ENCODE measurements around the gene TTC7B.

TTC7B gene

DNA sequence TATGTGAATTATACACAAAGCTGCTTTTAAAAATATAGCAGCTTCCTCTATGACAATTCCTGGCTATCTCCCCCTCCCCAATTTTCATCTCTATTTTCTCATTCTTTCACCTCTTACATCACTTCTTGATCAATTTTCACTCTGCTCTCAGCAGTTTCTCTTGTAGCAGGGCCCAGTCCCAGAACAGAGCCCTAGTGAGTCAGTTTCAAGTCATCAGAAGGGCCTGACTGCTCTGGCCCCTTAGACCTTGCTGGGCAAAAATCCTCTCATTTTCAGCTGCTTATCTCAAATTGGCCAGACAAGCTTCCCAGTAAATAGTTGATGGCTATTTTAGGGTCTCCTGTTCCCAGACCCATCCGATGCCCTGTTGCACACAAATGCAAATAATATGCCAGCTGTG, 101.4 kb downstream of the TTC7B start:
- no peak overlapping the region for H3K4me3 ChIP-seq (ENCODE audit: low read depth, low read length)
- TF ChIP-seq, protein P1, sequence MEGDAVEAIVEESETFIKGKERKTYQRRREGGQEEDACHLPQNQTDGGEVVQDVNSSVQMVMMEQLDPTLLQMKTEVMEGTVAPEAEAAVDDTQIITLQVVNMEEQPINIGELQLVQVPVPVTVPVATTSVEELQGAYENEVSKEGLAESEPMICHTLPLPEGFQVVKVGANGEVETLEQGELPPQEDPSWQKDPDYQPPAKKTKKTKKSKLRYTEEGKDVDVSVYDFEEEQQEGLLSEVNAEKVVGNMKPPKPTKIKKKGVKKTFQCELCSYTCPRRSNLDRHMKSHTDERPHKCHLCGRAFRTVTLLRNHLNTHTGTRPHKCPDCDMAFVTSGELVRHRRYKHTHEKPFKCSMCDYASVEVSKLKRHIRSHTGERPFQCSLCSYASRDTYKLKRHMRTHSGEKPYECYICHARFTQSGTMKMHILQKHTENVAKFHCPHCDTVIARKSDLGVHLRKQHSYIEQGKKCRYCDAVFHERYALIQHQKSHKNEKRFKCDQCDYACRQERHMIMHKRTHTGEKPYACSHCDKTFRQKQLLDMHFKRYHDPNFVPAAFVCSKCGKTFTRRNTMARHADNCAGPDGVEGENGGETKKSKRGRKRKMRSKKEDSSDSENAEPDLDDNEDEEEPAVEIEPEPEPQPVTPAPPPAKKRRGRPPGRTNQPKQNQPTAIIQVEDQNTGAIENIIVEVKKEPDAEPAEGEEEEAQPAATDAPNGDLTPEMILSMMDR (IDR thresholded peaks at IDR 0.05; ENCODE audit: borderline replicate concordance, insufficient read depth, low read depth, low read length), result no peak

DNA sequence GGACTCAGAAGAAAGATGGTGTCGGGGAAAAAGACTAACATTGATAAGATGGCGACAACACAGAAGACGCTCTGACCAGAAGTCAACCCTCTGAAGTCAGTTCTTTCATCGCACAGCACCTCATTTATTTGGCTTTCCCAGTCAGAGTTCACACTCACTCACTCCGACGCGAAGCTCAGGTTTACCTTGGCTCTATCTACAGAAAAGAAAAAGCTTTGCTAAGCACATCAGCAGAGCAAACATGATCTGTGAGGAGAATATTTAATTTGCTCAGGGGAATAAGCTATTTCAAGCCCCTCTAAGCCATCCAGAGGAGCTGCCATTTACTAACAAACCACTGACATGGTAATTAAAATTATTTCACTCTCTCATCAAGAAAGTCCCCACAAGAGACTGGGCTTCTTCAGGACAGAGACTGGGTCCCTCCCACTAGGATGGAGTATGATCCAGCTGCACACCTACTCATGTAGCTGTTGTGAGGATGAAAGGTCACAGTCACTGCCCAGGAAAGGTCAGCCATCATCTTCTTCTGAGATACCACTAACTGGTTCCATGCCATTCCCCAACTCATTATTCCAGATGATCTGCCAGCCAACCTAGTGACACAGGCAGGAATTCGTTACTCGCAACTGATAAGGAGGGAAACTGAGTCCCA, 111.4 kb downstream of the TTC7B start:
- H3K4me3 ChIP-seq (ENCODE audit: low read depth, low read length), result no peak overlapping the region
- TF ChIP-seq, protein P1 (IDR thresholded peaks at IDR 0.05; ENCODE audit: borderline replicate concordance, insufficient read depth, low read depth, low read length), result no peak

DNA sequence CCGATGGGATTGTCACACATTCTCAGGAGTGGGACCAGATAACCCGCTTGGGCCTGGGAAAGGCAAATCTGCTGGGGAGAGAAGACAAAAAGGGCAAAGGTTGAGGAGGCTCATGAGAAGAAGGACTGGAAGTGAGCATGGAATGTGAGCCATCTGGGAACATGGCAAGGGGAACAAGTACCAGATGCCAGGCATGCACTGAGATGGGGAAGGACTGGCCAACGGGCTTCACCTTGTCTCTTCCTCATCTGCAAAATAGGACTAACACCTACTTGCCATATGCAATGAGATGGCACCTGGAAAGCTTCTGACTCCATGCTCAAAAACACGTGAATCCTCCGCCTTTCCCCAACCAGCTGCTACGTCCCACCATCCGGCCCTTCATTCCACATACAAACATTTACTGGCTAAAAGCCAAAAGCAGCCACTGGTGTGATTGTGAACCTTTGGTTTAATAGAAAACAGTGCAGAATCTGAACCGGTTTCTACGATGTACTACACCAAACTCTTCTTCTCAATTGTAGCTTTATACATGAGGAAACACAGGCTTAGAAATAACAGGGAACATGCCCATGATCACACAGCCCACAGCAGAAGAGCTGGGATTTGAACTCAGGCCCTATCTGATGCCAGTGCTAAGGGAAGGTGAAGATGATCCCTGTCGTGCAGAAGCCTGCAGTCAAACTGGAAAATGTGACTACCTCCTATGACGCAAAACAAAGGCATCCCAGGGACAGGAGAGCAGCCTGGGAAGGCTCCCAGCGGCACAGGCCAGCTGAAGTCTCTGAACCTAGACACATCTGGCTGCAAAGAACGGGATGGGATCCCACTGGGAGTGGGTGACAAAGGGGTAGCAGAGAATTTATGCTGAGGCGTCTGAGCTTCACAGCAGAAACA, 112.1 kb downstream of the TTC7B start:
- TF ChIP-seq, protein P1 (IDR thresholded peaks at IDR 0.05; ENCODE audit: borderline replicate concordance, insufficient read depth, low read depth, low read length), result no peak

DNA sequence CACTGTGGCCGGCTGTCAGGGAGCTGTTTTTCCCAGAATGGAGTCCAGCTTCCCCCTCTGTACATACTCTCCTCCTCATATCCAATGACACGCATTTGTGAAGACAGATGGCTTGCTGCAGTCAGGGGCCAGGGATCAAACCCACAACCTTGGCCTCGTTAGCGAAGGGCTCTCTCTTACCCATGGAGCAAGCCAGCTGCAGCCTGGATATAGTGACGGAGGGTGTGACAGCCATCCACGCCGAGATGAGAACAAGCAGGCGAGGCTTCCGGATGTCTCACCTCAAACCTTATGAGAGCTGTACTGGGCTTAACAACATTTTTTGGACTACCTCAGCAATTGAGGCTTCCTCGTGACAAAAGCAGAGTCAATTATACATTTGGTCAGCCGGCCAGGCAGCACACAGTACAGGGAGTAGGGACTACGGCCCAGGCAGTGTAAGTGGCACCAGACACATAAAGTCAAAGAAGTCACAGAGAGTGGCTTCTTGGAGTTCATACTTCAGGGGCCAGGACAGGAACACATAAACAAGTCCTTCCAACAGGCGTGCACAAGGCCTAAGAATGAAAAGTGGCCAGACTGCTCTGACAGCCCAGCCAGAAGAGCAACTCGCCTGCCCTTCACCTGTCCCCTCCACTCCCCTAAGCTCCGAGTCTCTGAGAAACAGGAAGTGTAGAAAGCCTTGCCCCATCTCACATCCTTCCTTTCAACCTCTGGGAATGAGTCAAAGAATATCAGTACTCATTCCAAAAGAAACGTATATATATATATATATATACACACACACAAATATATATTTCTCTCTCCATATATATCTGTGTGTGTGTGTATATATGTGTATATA, 115.1 kb downstream of the TTC7B start:
- no peak overlapping the region for H3K4me3 ChIP-seq (ENCODE audit: low read depth, low read length)
- TF ChIP-seq, protein P1 (IDR thresholded peaks at IDR 0.05; ENCODE audit: borderline replicate concordance, insufficient read depth, low read depth, low read length), result no peak

More for the DNA sequence above, 112.1 kb downstream of the TTC7B start:
- no peak overlapping the region for H3K4me3 ChIP-seq (ENCODE audit: low read depth, low read length)

DNA sequence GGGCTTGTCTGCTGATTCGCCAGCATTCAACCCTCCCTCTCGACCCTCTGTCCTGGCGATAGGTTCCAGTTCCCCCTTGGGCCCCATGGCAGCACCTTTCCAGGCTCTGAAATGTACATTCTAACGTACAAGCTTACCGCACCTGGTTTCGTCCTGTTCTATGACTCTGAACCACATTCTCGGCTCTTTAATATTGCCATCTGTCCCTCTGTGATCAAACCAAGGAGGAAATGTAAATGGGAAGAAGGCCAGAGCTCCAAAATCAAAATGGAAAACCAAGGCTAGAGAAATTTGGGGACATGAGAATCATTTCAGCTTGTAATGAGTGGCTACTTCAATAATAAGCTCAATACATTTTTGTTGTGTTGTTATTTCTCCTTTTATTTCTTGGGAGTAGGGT, 117.2 kb downstream of the TTC7B start:
- TF ChIP-seq, protein P1 (IDR thresholded peaks at IDR 0.05; ENCODE audit: borderline replicate concordance, insufficient read depth, low read depth, low read length), result no peak
- no peak overlapping the region for H3K4me3 ChIP-seq (ENCODE audit: low read depth, low read length)

DNA sequence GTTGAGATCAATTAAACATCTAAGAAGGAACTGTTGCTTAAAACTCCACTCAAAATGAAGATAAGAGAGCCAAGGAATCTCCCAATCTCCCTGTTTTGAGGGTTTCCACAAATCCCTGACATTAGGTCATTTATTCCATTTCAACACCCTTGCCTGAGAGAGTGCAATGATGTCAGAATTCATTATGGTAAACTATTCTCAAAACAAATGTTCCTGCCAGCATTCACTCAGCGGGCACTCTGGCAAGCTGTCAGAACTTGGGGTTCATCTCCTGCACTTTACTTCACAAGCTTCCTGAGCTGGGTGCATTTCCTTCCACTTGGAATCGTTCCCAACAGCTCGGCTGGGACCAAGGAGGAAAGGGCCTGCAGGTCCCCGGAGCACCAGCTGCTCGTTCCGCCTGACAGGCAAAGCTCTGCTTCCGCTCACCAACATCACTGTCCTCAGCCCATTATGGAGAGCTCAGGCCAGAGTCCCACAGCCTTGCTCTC, 117.8 kb downstream of the TTC7B start:
- H3K4me3 ChIP-seq (ENCODE audit: low read depth, low read length), result no peak overlapping the region
- TF ChIP-seq, protein P1 (IDR thresholded peaks at IDR 0.05; ENCODE audit: borderline replicate concordance, insufficient read depth, low read depth, low read length), result no peak
